Measurements from ENCODE around the gene JMJD8.

The JMJD8 gene

DNA sequence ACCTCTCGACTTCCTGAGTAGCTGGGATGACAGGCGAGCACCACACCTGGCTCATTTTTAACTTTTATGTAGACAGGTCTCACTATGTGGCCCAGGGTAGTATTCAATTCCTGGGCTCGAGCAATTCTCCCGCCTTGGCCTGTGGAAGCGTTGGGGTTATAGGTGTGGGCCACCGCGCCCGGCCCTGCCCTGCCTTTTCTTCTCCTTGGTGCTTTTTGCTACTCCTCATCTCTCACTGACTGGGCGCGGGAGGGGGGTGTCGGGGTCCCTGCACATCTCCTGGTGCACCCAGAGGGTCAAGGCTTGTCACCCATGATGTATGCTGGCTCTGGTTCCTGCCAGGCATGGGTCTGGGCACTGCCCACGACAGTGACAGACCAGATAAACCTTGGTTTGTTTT, 39.6 kb downstream of the JMJD8 start:
- no peak for DNase-seq

DNA sequence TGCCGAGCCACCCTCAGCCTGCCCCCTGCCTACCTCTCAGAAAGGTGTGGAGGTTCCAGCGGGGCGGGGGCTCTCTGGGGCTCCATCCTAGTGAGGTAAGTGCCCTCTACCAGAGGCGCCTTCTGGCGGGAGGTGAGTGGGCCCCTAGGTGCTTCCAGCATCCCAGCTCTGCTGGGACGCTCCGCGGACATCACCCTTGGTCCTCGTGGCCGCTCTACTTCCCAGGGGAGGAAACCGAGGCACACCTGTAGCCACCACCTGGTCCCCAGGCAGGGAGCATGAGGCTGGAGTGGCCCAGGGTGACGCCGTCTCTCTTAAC, 41.1 kb downstream of the JMJD8 start:
- DNase-seq = no peak

DNA sequence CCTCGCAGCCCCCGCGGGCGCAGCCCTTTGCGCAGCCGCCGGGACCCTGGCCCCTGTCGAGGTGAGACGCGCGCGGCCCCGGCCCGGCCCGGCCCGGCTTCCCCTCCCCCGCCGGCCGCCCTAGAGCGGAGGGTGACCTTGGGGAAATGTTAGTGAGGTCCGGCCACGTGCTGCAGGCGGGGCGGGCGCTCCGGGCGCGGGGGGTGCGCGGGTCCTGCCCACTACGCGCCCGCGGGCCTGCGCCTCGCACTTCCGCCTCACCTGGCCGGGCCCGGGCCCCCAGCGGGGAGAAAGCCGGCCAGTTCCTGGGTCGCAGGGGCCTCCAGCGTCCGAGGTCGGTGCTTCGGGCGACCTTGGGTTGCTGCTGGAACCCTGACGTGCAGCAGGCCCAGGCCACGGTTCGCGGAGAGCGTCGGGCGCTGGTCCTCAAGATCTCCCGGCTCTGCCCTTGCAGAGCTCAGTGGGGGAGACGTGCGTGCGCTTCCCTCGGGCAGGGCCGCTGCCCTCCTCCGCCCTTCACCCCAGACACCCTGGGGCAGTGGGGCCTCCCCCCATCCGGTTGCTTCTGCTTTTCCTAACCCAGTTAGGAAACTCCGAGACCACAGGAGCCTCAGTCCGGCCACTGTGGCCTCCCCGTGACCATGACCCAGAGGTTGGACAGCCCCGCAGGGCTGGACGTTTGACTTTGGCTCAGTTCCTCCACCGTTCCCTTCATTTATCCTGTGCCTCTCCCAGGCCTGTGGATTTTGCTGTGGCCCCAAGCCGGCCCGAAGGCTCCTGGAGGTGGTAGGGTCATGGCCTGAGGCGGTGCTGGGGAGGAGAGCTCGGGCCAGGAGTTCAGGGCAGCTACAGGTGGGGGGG, 41.7 kb downstream of the JMJD8 start:
- DNase-seq = peak in 22 of 56 donors; percentile 9 to 54 (median 34)

DNA sequence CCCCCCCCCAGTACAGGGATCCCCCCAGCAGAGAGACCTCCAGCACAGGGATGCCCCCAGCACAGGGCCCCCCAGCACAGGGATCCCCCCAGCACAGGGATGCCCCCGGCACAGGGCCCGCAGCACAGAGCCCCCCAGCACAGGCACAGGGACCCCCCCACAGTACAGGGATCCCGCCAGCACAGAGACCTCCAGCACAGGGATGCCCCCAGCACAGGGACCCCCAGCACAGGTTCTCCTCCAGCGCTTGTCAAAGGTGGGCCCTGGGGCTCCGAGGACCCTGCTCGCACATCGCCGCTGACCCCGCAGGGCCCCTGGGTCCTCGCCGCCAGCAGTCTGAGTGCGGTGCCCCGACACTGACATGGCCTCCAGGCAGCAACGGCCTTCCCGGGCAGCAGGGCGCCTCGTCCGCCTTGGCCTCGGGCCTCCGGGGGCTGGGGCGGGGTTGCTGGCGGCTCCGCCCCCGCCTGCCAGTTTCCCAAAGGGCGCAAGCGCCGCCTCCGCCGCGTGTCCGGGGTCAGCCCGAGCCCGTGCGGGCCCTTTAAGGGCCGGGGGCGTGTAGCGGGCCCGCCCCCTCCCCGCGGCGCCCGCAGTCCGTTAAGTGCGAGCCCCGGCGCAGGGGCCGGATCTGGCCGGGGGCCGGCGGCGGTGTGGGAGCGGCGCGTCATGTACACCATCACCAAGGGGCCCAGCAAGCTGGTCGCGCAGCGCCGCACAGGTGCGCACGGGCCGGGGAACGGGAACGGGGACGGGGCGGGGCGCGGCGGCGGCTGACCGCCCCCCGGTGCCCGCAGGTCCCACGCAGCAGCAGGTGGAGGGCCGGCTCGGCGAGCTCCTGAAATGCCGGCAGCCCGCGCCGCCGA, 42.6 kb downstream of the JMJD8 start, which contains the start of gene MCRIP2:
Gene MCRIP2, plus strand, starts transcription at position 503 of the 863 bp plus-strand sequence. Its CDS starts 164 bp downstream, at position 667.
- peak in 53 of 56 donors; percentile 17 to 82 (median 61) for DNase-seq

DNA sequence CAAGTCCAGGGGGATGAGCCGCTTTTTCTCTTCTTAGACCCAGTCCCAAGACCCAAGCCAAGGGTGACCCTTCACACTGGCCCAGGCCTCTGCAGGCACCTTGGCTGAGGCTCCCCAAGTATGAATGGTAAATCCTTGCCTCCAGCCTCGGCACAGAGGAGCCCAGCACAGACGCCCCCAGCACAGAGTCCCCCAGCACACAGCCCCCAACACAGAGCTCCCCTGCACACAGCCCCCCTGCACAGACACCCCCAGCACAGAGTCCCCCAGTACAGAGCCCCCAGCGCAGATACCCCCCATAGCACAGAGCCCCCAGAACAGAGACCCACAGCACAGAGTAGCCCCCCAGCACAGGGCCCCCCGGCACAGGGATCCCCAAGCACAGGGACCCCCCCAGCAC, 43.5 kb downstream of the JMJD8 start:
- no peak for DNase-seq

DNA sequence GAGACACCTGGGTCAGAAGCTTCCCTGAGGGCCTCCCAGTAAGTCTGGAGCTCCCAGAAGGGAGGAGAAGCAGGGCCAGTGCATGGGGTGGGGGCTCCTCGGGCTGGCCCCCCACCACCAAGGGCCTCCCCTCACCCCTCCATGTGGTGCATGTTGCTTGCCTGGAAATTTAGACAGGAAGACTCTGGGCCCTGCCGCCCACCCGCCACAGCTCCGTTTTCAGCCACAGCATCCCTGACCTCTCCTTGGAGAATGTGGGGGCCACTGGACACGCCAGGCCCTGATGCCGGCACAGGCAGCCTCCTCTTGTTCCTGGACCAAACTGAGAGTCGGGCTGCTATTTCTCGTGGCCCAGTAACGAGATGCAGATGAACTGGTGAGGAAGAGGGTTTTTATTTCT, 45.3 kb downstream of the JMJD8 start:
- DNase-seq = no peak

DNA sequence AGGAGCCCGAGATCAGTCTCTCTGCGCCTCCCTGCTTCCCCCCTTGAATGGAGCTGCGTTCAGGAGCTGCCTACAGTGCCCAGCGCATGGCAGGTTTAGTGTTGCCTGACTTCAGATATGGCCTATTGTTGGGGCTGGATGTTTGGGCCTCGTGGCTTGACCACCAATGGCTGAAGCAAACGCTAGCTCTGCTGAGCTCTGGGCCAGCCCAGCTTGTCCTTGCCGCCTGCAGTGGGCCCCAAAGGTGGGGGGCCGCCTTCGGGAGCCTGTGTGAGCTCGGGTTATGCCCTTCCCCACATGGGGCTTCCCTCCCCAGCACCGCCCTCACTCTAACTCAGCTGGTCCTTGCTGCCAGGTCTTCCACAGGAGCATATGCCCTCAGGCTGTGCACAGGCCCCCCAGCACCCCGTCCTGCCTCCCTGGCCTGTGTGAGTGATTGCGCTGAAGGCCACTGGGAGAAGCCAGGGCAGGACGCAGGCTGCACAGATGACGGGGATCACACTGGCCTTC, 46.0 kb downstream of the JMJD8 start:
- DNase-seq = no peak

DNA sequence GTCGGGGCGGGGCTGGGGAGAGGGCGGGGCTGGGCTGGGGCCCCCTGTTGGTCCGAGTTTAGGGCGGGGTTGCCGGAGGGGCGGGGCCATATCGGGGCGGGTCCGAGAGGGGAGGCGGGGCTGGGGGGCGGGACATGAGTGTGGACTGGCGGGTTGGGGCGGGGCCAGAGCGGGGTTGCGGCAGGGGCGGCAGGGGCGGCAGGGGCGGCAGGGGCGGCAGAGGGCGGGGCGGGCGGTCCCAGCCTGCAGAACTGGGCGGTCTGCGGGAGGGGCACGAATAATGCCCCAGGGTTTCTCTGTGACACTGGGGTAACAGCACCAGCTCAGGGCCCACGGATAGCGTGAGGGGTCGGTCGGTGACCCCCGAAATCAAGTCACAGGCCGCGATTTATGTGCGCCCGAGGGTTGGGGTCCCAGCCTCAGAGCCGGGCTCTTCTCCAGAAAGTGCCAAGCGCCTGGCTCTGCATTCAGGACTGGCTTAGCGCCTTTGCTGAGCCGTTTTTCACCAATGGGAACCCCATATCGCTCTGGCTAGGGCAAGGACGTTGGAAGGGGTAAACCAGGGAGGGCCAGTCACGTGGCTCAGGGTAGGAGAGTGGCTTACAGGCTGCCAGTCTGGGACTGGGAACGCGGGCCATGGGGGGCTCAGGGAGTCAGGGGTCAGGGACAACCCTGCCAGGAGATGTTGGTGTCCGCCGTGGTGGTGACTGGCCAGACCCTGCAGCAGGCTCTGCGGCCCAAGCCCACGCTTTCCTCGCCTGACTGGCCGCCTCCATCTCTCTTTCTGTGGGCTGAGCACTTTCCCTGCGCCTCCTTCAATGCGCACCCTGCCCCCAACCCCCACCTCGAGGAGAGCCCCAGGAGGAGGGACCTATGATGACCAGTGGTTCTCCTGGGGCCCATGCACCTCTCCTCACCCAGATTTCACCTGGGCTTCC, 46.8 kb downstream of the JMJD8 start:
- peak in 47 of 56 donors; percentile 41 to 100 (median 95) for DNase-seq

DNA sequence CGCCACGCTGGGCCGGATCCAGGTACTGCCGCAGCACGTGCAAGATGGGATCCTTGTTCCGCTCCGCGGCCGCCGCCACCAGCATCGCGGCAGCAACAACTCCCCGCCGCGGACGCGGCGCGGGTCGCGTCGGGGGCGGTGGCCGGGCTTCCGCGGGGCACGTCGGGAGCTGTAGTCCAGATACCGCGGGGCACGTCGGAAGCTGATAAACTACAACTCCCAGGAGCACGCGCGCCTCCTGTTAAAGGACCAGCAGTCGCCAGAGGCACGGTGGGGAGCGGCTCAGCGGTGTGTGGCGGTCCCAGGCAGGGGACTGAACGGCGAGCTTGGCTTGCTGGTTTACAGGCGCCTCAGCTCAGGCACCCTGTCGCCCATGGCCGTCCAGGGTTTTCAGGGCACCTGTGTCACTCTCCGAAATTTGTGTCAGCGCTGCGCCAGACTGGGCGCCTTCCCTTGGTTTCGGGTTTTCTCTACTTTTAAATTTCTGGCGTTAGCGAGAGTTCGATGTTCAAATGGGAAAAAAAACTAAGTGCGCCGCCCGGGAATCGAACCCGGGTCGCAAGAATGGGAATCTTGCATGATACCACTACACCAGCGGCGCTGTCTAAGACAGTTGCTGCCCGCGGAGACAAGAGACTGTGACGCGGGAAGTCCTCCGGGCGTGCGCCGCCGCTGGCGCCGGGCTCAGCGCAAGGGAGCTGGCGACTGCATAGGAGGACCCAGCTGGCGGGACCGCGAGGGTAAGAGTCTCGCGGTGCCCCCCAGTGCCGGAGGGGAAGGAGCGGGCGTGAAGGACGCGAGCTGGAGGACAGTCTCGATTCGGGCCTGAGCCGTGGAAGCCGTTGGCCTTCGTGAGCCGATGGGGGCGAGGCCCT, 47.7 kb downstream of the JMJD8 start, which contains the start of gene METTL26:
Gene METTL26, minus strand, starts transcription at position 100 of the 875 bp plus-strand sequence. Its CDS starts 15 bp downstream, at position 85.
- peak; percentile 85 to 100 (median 96) for DNase-seq

DNA sequence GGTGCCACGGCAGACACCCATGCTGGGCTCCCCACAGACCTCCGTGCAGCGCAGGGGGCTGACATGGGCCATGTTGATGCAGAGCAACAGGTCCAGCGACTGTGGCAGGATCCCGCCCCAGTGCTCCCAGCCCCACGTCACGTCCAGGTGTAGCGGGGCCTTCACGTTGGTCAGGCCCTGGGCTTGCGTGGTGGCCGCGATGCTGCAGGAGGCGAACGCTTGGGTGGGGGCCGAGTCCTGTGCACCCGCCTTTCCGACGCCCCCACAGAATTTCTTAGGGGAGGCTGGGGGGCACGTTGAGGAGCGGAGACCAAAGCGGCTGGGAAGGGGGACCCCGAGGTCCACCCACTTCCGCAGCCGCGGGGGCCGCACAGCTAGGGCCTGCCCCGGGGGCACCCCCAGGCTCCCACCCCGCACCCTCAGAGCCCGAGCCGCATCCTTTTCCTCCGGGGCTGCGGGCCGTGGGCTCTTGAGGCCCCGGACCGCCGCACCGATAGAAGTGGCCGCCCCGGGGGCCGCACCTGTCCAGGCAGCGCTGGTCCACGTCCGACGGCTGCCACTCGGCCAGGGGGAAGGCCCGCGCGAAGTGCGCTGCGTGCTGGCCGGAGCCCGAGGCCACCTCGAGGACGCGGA, 48.4 kb downstream of the JMJD8 start:
- DNase-seq = peak in 2 of 56 donors; percentile 26 to 72

DNA sequence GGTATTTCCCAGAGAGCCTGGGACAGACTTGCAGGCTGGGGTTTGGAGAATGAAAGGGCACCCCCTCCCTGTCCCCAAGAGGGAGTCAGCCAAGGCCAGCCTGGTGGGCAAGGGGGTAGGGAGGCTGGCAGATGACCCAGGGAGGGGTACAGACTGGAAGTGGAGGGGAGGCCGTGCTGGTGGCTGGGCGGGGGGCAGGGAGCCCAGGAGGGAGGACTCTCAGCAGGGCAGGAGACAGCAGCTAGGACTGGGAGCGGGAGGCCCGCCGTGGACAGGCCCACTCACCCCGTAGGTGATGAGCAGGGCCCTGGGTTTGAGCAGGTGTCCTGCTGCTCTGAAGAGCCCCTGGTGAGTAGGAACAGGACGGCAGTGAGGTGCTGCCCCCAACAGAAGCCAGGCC, 49.1 kb downstream of the JMJD8 start:
- peak in 1 of 56 donors; percentile 53 for DNase-seq

DNA sequence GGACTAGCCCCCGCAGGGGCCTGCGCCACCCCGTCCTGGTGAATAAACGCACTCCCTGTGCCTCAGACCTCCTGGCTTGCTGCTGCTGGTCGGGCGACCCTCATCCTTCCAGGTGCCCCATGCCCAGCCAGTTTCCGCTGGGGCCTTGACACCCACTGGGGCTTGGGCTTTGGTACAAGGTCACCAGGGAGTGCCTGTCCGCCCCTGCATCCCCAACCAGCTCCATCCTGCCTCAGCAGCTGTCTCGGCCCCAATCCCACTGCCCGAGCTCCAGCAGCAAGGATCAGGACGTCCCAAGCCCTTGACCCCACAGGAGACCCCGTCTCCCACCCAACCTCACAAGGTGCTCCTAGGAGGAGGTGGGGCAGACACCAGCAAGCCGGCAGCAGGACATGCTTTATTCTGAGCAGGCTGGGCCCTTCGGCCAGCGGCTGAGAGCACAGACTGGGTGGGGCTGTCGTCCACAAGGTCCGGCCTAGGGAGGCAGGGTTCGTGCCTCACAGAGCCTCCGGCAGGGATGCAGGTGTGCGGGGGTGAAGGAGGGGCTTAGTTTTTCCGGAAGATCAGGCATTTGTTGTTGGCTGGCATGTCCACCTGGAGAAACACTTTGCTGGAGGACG, 50.0 kb downstream of the JMJD8 start:
- no peak for DNase-seq

DNA sequence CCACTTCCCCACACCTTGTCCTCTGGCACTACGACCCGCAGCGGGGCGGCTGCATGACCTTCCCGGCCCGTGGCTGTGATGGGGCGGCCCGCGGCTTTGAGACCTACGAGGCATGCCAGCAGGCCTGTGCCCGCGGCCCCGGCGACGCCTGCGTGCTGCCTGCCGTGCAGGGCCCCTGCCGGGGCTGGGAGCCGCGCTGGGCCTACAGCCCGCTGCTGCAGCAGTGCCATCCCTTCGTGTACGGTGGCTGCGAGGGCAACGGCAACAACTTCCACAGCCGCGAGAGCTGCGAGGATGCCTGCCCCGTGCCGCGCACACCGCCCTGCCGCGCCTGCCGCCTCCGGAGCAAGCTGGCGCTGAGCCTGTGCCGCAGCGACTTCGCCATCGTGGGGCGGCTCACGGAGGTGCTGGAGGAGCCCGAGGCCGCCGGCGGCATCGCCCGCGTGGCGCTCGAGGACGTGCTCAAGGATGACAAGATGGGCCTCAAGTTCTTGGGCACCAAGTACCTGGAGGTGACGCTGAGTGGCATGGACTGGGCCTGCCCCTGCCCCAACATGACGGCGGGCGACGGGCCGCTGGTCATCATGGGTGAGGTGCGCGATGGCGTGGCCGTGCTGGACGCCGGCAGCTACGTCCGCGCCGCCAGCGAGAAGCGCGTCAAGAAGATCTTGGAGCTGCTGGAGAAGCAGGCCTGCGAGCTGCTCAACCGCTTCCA, 50.6 kb downstream of the JMJD8 start:
- no peak for DNase-seq

DNA sequence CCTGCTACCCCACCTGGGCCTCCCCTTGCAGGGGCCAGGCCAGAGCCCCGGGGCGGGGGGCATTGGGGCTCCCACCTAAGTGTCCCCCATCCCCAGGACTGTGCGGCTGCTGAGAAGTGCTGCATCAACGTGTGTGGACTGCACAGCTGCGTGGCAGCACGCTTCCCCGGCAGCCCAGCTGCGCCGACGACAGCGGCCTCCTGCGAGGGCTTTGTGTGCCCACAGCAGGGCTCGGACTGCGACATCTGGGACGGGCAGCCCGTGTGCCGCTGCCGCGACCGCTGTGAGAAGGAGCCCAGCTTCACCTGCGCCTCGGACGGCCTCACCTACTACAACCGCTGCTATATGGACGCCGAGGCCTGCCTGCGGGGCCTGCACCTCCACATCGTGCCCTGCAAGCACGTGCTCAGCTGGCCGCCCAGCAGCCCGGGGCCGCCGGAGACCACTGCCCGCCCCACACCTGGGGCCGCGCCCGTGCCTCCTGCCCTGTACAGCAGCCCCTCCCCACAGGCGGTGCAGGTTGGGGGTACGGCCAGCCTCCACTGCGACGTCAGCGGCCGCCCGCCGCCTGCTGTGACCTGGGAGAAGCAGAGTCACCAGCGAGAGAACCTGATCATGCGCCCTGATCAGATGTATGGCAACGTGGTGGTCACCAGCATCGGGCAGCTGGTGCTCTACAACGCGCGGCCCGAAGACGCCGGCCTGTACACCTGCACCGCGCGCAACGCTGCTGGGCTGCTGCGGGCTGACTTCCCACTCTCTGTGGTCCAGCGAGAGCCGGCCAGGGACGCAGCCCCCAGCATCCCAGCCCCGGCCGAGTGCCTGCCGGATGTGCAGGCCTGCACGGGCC, 51.4 kb downstream of the JMJD8 start:
- DNase-seq = no peak

DNA sequence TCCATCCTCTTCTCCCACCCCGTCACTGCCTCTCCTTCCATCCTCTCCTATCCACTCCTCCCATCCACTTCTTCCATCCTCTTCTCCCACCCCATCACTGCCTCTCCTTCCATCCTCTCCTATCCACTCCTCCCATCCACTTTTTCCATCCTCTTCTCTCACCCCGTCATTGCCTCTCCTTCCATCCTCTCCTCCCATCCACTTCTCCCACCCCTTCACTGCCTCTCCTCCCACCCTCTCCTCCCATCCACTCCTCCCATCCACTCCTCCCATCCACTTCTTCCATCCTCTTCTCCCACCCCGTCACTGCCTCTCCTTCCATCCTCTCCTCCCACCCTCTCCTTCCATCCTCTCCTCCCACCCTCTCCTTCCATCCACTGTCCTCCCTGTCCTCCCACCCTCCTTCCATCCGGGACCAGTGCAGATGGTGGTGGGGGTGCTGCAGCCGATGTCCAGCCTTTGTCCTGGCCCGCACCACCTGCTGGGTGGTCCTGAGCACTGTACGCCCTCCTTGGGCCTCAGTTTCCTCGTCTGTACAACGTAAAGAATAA, 52.3 kb downstream of the JMJD8 start:
- no peak for DNase-seq

All from amygdala (tissue), 56 donors.